CD14-positive monocyte (primary cell): ENCODE measurements around the gene FAM227B. TPM values are rescaled to one million over a fixed set of nuclear protein-coding genes. Genes with fewer than 3 reads are reported as not detected.

Experiments
- DNase-seq, 3 donors: peaks; one replicate each; pipeline ENCODE4 v3.0.0-alpha.2; 2011 to 2022
- H2AFZ ChIP-seq: 2 replicates; pipeline ENCODE4 v1.6.0; 2012; ENCODE audit warnings: mild to moderate bottlenecking, low read depth, low read length, inconsistent platforms; ENCODE audit not compliant: insufficient read depth, poor library complexity, severe bottlenecking
- H3K27ac ChIP-seq, 2 donors: 1 replicate in 1 of 2; 2 replicates in 1 of 2; pipeline ENCODE4 v1.5.1; 2012 to 2013; ENCODE audit warnings: low read length in 2 of 2, control low read depth in 1 of 2, inconsistent platforms in 1 of 2, low read depth in 1 of 2, mild to moderate bottlenecking in 1 of 2
- H3K27me3 ChIP-seq, 2 donors: one replicate each; pipeline versions ENCODE4 v1.6.0 to v1.6.1; 2011 to 2013; ENCODE audit warnings: low read length in 2 of 2; ENCODE audit not compliant: control insufficient read depth in 2 of 2, insufficient read depth in 2 of 2
- H3K36me3 ChIP-seq, 2 donors: replicated peaks in 1 of 2; 1 replicate in 1 of 2; 2 replicates in 1 of 2; pipeline versions ENCODE4 v1.5.1 to v1.6.1; 2012 to 2013; ENCODE audit warnings: low read length in 2 of 2, control low read depth in 1 of 2, inconsistent platforms in 1 of 2, mild to moderate bottlenecking in 1 of 2; ENCODE audit not compliant: insufficient read depth in 2 of 2, control insufficient read depth in 1 of 2
- H3K4me1 ChIP-seq, 2 donors: 1 replicate in 1 of 2; 2 replicates in 1 of 2; pipeline versions ENCODE4 v1.5.1 to v1.6.1; 2012 to 2013; ENCODE audit warnings: low read length in 2 of 2, control low read depth in 1 of 2, inconsistent platforms in 1 of 2, mild to moderate bottlenecking in 1 of 2, moderate library complexity in 1 of 2; ENCODE audit not compliant: insufficient read depth in 2 of 2, control insufficient read depth in 1 of 2
- H3K4me2 ChIP-seq: replicated peaks from 2 replicates; pipeline ENCODE3; 2012; ENCODE audit warnings: low read length, moderate library complexity, mild to moderate bottlenecking; ENCODE audit not compliant: poor library complexity, severe bottlenecking; ENCODE audit errors: extremely low read depth
- H3K4me3 ChIP-seq, 3 experiments: fragments of 200-600 bp in 1 of 3; sonication (generic) in 1 of 3; replicated peaks in 1 of 3; 1 replicate in 2 of 3; 2 replicates in 1 of 3; pipeline ENCODE4 v1.5.1; 2011 to 2013; ENCODE audit warnings: low read length in 3 of 3, mild to moderate bottlenecking in 3 of 3, control low read depth in 2 of 3, low read depth in 2 of 3, inconsistent platforms in 1 of 3, moderate library complexity in 1 of 3
- H3K79me2 ChIP-seq: 2 replicates; pipeline ENCODE4 v1.6.0; 2012; ENCODE audit warnings: mild to moderate bottlenecking, control low read depth, inconsistent platforms, low read length, moderate library complexity; ENCODE audit not compliant: insufficient read depth
- H3K9ac ChIP-seq: 2 replicates; pipeline ENCODE4 v1.6.0; 2017; ENCODE audit warnings: low read length, mild to moderate bottlenecking; ENCODE audit not compliant: insufficient read depth, poor library complexity, severe bottlenecking
- H3K9me3 ChIP-seq, 2 donors: replicated peaks in 1 of 2; 1 replicate in 1 of 2; 2 replicates in 1 of 2; pipeline versions ENCODE4 v1.5.1 to v1.6.1; 2012 to 2013; ENCODE audit warnings: low read length in 2 of 2, control low read depth in 1 of 2; ENCODE audit not compliant: control insufficient read depth in 1 of 2, insufficient read depth in 1 of 2
- H4K20me1 ChIP-seq: 2 replicates; pipeline ENCODE4 v1.6.0; 2012; ENCODE audit warnings: mild to moderate bottlenecking, low read length, control low read depth, moderate library complexity; ENCODE audit not compliant: insufficient read depth
- H3K27ac Mint-ChIP-seq, 7 donors: one replicate each; pipeline ENCODE4 v1.8.0; 2020; ENCODE audit warnings: mild to moderate bottlenecking in 7 of 7, mixed read lengths in 7 of 7, moderate library complexity in 6 of 7, inconsistent platforms in 2 of 7
- H3K27me3 Mint-ChIP-seq, 3 donors: one replicate each; pipeline ENCODE4 v1.8.0; 2021 to 2022; ENCODE audit warnings: low read depth in 3 of 3, mild to moderate bottlenecking in 3 of 3, mixed read lengths in 3 of 3, moderate library complexity in 3 of 3, inconsistent platforms in 1 of 3
- H3K36me3 Mint-ChIP-seq, 2 donors: one replicate each; pipeline ENCODE4 v1.8.0; 2020; ENCODE audit warnings: mixed read lengths in 2 of 2, inconsistent platforms in 1 of 2, mild to moderate bottlenecking in 1 of 2
- H3K4me1 Mint-ChIP-seq: one replicate; pipeline ENCODE4 v1.8.0; 2020; ENCODE audit warnings: mild to moderate bottlenecking, mixed read lengths
- H3K4me3 Mint-ChIP-seq, 2 donors: one replicate each; pipeline ENCODE4 v1.8.0; 2020; ENCODE audit warnings: mild to moderate bottlenecking in 2 of 2, mixed read lengths in 2 of 2, moderate library complexity in 1 of 2
- H3K9me3 Mint-ChIP-seq, 7 donors: one replicate each; pipeline ENCODE4 v1.8.0; 2020 to 2022; ENCODE audit warnings: mixed read lengths in 7 of 7, mild to moderate bottlenecking in 6 of 7, moderate library complexity in 6 of 7, inconsistent platforms in 2 of 7
- WGBS: methylation state at CpG from one replicate; pipeline ENCODE4 v1.1.5; 2013; ENCODE audit warnings: missing lambda C conversion rate; ENCODE audit not compliant: insufficient coverage; 5-methylcytosine and 5-hydroxymethylcytosine counted together
- intact Hi-C, 2 donors: fragments of 100-400 bp; cut with micrococcal nuclease; formaldehyde crosslinking; loops; one replicate each; pipeline versions ENCODE4 v1.15.0 to v1.15.1; 2023
- polyA plus RNA-seq, 3 donors: library from polyadenylated mRNA; depleted of rRNA in 1 of 3; unstranded in 2 of 3; stranded (reverse) in 1 of 3; fragments of 300-500 nt in 2 of 3; fragments of >200 nt in 1 of 3; fragmentation: Illumina TruSeq in 2 of 3; gene quantifications; 1 replicate in 2 of 3; 2 replicates in 1 of 3; pipeline ENCODE4 v1.2.3, GENCODE V29; 2012 to 2021
- TF ChIP-seq, protein P1 (sequence below): fragments of 200-600 bp; IDR thresholded peaks from one replicate; pipeline ENCODE4 v1.8.0; 2022; ENCODE audit warnings: antibody characterized with exemption, mild to moderate bottlenecking

Gene FAM227B
- polyA plus RNA-seq, 3 donors = 0.28 to 0.72 (median 0.49) TPM

DNA sequence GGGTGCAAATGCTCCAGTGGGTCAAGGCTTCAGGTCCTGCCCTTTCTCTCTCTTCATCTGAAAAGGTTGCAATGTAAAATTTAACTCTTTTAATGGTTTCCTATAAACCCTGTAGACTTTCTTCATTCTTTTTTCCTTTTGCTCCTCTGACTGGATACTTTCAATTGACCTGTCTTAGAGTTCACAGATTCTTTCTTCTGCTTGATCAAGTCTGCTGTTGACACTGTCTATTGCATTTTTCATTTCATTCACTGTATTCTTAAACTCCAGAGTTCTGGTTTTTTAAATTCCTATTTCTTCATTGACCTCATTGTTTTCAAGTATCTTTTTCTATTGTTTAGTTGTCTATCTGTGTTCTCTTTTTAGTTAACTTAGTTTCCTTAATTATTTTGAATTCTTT lies 82.1 kb downstream of the FAM227B start:
- Histone ChIP-seq H3K4me2 (no peak overlapping the region), H4K20me1 (no peaks in the 10 kb centered on the region), H3K36me3 (no peaks in the 10 kb centered on the region), H3K79me2 (no peaks in the 10 kb centered on the region), H3K4me1 (no peaks in the 10 kb centered on the region), H3K27me3 (no peaks in the 10 kb centered on the region), H3K9me3 (peaks cover 16 to 27% of the 10 kb centered on the region in 2 donors), H3K4me3 (no peak overlapping the region), H3K27ac (no peak overlapping the region), H2AFZ (no peak overlapping the region), H3K9ac (no peak overlapping the region)
- TF ChIP-seq, protein P1, sequence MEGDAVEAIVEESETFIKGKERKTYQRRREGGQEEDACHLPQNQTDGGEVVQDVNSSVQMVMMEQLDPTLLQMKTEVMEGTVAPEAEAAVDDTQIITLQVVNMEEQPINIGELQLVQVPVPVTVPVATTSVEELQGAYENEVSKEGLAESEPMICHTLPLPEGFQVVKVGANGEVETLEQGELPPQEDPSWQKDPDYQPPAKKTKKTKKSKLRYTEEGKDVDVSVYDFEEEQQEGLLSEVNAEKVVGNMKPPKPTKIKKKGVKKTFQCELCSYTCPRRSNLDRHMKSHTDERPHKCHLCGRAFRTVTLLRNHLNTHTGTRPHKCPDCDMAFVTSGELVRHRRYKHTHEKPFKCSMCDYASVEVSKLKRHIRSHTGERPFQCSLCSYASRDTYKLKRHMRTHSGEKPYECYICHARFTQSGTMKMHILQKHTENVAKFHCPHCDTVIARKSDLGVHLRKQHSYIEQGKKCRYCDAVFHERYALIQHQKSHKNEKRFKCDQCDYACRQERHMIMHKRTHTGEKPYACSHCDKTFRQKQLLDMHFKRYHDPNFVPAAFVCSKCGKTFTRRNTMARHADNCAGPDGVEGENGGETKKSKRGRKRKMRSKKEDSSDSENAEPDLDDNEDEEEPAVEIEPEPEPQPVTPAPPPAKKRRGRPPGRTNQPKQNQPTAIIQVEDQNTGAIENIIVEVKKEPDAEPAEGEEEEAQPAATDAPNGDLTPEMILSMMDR = no peak
- Mint-ChIP-seq H3K4me1 (no peaks in the 10 kb centered on the region), H3K9me3 (peaks cover 20 to 38% (median 30%) of the 10 kb centered on the region in 7 donors), H3K4me3 (no peak overlapping the region), H3K27ac (no peak overlapping the region), H3K36me3 (no peaks in the 10 kb centered on the region), H3K27me3 (peaks cover 0 to 3% (median 0%) of the 10 kb centered on the region in 3 donors)
- DNase-seq = no peak
- intact Hi-C loops = no loop called here

DNA sequence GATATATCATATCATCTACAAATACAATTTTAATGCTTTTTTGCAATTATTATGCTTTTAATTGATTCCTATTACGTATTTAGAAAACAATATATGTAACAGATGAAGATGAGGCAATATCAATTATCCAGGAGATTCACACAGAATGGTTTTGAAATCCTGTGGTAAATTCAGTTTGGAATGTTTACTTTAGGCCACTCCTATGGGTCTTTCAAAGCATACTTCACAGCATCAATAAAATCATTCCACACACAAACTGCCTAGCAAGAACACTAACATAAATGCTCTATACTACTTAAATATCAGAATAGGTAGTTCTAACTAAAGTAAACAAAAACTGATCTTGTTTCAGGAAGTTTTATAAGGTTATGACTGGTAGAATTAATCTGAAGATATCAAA lies 90.5 kb downstream of the FAM227B start:
- TF ChIP-seq, protein P1 = no peak
- Mint-ChIP-seq H3K27me3 (no peaks in the 10 kb centered on the region), H3K4me1 (no peaks in the 10 kb centered on the region), H3K4me3 (no peak overlapping the region), H3K27ac (no peak overlapping the region), H3K9me3 (peaks cover 8 to 26% (median 16%) of the 10 kb centered on the region in 7 donors), H3K36me3 (no peaks in the 10 kb centered on the region)
- Histone ChIP-seq H3K4me2 (no peak overlapping the region), H2AFZ (no peak overlapping the region), H3K79me2 (no peaks in the 10 kb centered on the region), H3K4me3 (no peak overlapping the region), H3K27ac (no peak overlapping the region), H3K36me3 (no peaks in the 10 kb centered on the region), H3K9ac (no peak overlapping the region), H4K20me1 (no peaks in the 10 kb centered on the region), H3K4me1 (no peaks in the 10 kb centered on the region), H3K27me3 (no peaks in the 10 kb centered on the region), H3K9me3 (peaks cover 2 to 17% of the 10 kb centered on the region in 2 donors)
- intact Hi-C loops = no loop called here
- no CpG with 5 or more reads among the region's 1 CpG for WGBS
- no peak for DNase-seq
